Activated T-helper 17 cell treated with anti-CD3 and anti-CD28 coated beads, Interleukin-2, amount 50 U/mL, for 72 hours (primary cell): ENCODE results near the gene IKZF5. TPM values are rescaled to one million over a fixed set of nuclear protein-coding genes. Genes with fewer than 3 reads are reported as not detected.
A peak's percentile ranks its signal among the peaks of the same experiment; 100 is the strongest.

Experiments
- ATAC-seq: fragments of 150-1000 bp; cut with Tn5 transposase; replicated peaks from 2 replicates; pipeline ENCODE4 v1.10.0; 2021; ENCODE audit warnings: mild to moderate bottlenecking, moderate library complexity
- H3K27ac Mint-ChIP-seq: one replicate; pipeline ENCODE4 v1.8.0; 2022; ENCODE audit warnings: mixed read lengths
- H3K27me3 Mint-ChIP-seq: one replicate; pipeline ENCODE4 v1.8.0; 2022; ENCODE audit warnings: mixed read lengths
- H3K36me3 Mint-ChIP-seq: one replicate; pipeline ENCODE4 v1.8.0; 2022; ENCODE audit warnings: low read depth, mild to moderate bottlenecking, mixed read lengths
- H3K4me1 Mint-ChIP-seq: one replicate; pipeline ENCODE4 v1.8.0; 2022; ENCODE audit warnings: mixed read lengths
- H3K4me3 Mint-ChIP-seq: one replicate; pipeline ENCODE4 v1.8.0; 2022; ENCODE audit warnings: mild to moderate bottlenecking, mixed read lengths
- H3K9me3 Mint-ChIP-seq: one replicate; pipeline ENCODE4 v1.8.0; 2022; ENCODE audit warnings: mixed read lengths
- total RNA-seq, 2 donors: library from RNA; stranded (reverse); gene quantifications; one replicate each; pipeline ENCODE4 v1.2.3, GENCODE V29; 2022

IKZF5 gene
- 10 to 100 TPM; 15.0 to 18.4 TPM for total RNA-seq

GRCh38 chr10:123008355-123009104 is at the start of gene IKZF5, which contains the start of gene ACADSB:
Gene IKZF5 (minus strand): TSS chr10:123008795. CDS start chr10:122998625, 10,170 bp downstream.
Gene ACADSB (plus strand): TSS chr10:123009006. CDS start chr10:123009030, 24 bp downstream.
- Mint-ChIP-seq H3K27ac (peak within 1 kb of the TSS; percentile 95), H3K36me3 (peaks cover 32% of the 10 kb centered on the region), H3K27me3 (no peaks in the 10 kb centered on the region), H3K4me1 (peaks cover 22% of the 10 kb centered on the region), H3K4me3 (peak within 1 kb of the TSS; percentile 90), H3K9me3 (no peaks in the 10 kb centered on the region)
- peak; percentile 92 for ATAC-seq

GRCh38 chr10:123057968-123058367 is 49.4 kb upstream of the IKZF5 start:
- Mint-ChIP-seq H3K27ac (no peak overlapping the region), H3K27me3 (no peaks in the 10 kb centered on the region), H3K4me3 (no peak overlapping the region), H3K36me3 (peaks cover 21% of the 10 kb centered on the region), H3K4me1 (no peaks in the 10 kb centered on the region), H3K9me3 (no peaks in the 10 kb centered on the region)
- ATAC-seq: no peak

GRCh38 chr10:123045961-123046731 is 37.6 kb upstream of the IKZF5 start:
- H3K4me1 Mint-ChIP-seq: no peaks in the 10 kb centered on the region
- peak; percentile 56 for ATAC-seq
- peaks cover 67% of the 10 kb centered on the region for H3K36me3 Mint-ChIP-seq
- no peak overlapping the region for H3K4me3 Mint-ChIP-seq
- H3K9me3 Mint-ChIP-seq: no peaks in the 10 kb centered on the region
- no peak overlapping the region for H3K27ac Mint-ChIP-seq
- H3K27me3 Mint-ChIP-seq: no peaks in the 10 kb centered on the region

- Mint-ChIP-seq H3K4me3 (no peak overlapping the region), H3K4me1 (peaks cover under 1% of the 10 kb centered on the region), H3K9me3 (no peaks in the 10 kb centered on the region), H3K27me3 (no peaks in the 10 kb centered on the region), H3K36me3 (peaks cover 50% of the 10 kb centered on the region), H3K27ac (no peak overlapping the region)
- ATAC-seq: no peak
Measured at GRCh38 chr10:123044391-123044790, 35.8 kb upstream of the IKZF5 start.

GRCh38 chr10:123043409-123043925 is 34.9 kb upstream of the IKZF5 start:
- Mint-ChIP-seq H3K36me3 (peaks cover 41% of the 10 kb centered on the region), H3K27me3 (no peaks in the 10 kb centered on the region), H3K9me3 (no peaks in the 10 kb centered on the region), H3K27ac (no peak overlapping the region), H3K4me1 (peaks cover 7% of the 10 kb centered on the region), H3K4me3 (no peak overlapping the region)
- peak; percentile 59 for ATAC-seq

- H3K4me3 Mint-ChIP-seq: no peak overlapping the region
- ATAC-seq: no peak
- no peak overlapping the region for H3K27ac Mint-ChIP-seq
- H3K27me3 Mint-ChIP-seq: no peaks in the 10 kb centered on the region
- H3K4me1 Mint-ChIP-seq: peaks cover 7% of the 10 kb centered on the region
- H3K36me3 Mint-ChIP-seq: peaks cover 35% of the 10 kb centered on the region
- H3K9me3 Mint-ChIP-seq: no peaks in the 10 kb centered on the region
Measured at GRCh38 chr10:123042708-123043408, 34.3 kb upstream of the IKZF5 start.

GRCh38 chr10:123039632-123039930 is 31.0 kb upstream of the IKZF5 start:
- Mint-ChIP-seq H3K4me1 (peaks cover 7% of the 10 kb centered on the region), H3K36me3 (peaks cover 47% of the 10 kb centered on the region), H3K9me3 (no peaks in the 10 kb centered on the region), H3K4me3 (no peak overlapping the region), H3K27ac (no peak overlapping the region), H3K27me3 (no peaks in the 10 kb centered on the region)
- ATAC-seq: no peak

- Mint-ChIP-seq H3K9me3 (no peaks in the 10 kb centered on the region), H3K27ac (no peak overlapping the region), H3K4me3 (no peak overlapping the region), H3K4me1 (peaks cover 7% of the 10 kb centered on the region), H3K36me3 (peaks cover 47% of the 10 kb centered on the region), H3K27me3 (no peaks in the 10 kb centered on the region)
- peak; percentile 21 for ATAC-seq
Measured at GRCh38 chr10:123038782-123039631, 30.4 kb upstream of the IKZF5 start.

- ATAC-seq: no peak
- H3K36me3 Mint-ChIP-seq: peaks cover 31% of the 10 kb centered on the region
Measured at GRCh38 chr10:123035467-123036086, 27.0 kb upstream of the IKZF5 start.

GRCh38 chr10:123034332-123034731 is 25.7 kb upstream of the IKZF5 start:
- Mint-ChIP-seq H3K27ac (no peak overlapping the region), H3K36me3 (peaks cover 31% of the 10 kb centered on the region), H3K4me3 (no peak overlapping the region), H3K9me3 (no peaks in the 10 kb centered on the region), H3K4me1 (peaks cover 6% of the 10 kb centered on the region), H3K27me3 (no peaks in the 10 kb centered on the region)
- no peak for ATAC-seq

More at GRCh38 chr10:123035467-123036086, 27.0 kb upstream of the IKZF5 start:
- Mint-ChIP-seq H3K9me3 (no peaks in the 10 kb centered on the region), H3K4me3 (no peak overlapping the region), H3K27me3 (no peaks in the 10 kb centered on the region), H3K27ac (no peak overlapping the region), H3K4me1 (peaks cover 7% of the 10 kb centered on the region)

- Mint-ChIP-seq H3K27ac (no peak overlapping the region), H3K9me3 (no peaks in the 10 kb centered on the region), H3K4me3 (no peak overlapping the region), H3K27me3 (no peaks in the 10 kb centered on the region), H3K36me3 (peaks cover 20% of the 10 kb centered on the region), H3K4me1 (no peaks in the 10 kb centered on the region)
- no peak for ATAC-seq
Measured at GRCh38 chr10:123031124-123031523, 22.5 kb upstream of the IKZF5 start.

- H3K36me3 Mint-ChIP-seq: no peaks in the 10 kb centered on the region
- H3K27me3 Mint-ChIP-seq: no peaks in the 10 kb centered on the region
- no peaks in the 10 kb centered on the region for H3K9me3 Mint-ChIP-seq
- no peak overlapping the region for H3K27ac Mint-ChIP-seq
- no peak for ATAC-seq
- H3K4me3 Mint-ChIP-seq: no peak overlapping the region
- peaks cover 5% of the 10 kb centered on the region for H3K4me1 Mint-ChIP-seq
Measured at GRCh38 chr10:123027861-123028260, 19.3 kb upstream of the IKZF5 start.

- H3K4me1 Mint-ChIP-seq: peaks cover 5% of the 10 kb centered on the region
- H3K27me3 Mint-ChIP-seq: no peaks in the 10 kb centered on the region
- no peaks in the 10 kb centered on the region for H3K9me3 Mint-ChIP-seq
- no peaks in the 10 kb centered on the region for H3K36me3 Mint-ChIP-seq
- no peak for ATAC-seq
- H3K4me3 Mint-ChIP-seq: no peak overlapping the region
- H3K27ac Mint-ChIP-seq: no peak overlapping the region
Measured at GRCh38 chr10:123026302-123026701, 17.7 kb upstream of the IKZF5 start.
